HL-60/S4 (cell line): ENCODE results near the gene LYZL6.

ENCODE experiments used
- in situ Hi-C: fragments of 300-500 bp; cut with MboI; formaldehyde crosslinking; loops from 2 replicates; pipeline ENCODE4 v1.14.3; 2022; ENCODE audit warnings: low sequenced_read_pairs

The LYZL6 gene, protein sequence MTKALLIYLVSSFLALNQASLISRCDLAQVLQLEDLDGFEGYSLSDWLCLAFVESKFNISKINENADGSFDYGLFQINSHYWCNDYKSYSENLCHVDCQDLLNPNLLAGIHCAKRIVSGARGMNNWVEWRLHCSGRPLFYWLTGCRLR

DNA sequence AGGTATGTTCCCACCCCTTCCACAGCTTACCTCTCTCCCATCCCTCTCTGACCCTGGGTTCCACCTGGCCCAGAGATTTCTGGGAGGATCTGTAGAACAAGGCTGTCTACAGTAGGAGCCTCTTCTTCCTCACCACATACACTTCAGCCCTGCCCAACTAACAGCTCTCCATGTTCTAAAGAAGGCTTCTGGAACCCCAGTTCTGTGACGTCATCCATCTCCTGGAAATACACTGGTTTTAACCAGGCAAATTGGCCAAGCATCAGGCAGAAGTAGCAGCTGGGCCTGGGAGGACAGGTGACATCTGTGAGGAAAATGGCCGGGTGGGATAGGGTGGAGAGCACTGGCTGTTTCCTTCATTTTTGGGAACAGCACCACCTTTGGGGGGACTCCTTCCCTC is at the start of gene LYZL6:
Gene LYZL6, minus strand, starts transcription at position 177 of the 400 bp plus-strand sequence. CDS start 4,357 bp downstream, outside the sequence.
- in situ Hi-C loops, result no loop called here

DNA sequence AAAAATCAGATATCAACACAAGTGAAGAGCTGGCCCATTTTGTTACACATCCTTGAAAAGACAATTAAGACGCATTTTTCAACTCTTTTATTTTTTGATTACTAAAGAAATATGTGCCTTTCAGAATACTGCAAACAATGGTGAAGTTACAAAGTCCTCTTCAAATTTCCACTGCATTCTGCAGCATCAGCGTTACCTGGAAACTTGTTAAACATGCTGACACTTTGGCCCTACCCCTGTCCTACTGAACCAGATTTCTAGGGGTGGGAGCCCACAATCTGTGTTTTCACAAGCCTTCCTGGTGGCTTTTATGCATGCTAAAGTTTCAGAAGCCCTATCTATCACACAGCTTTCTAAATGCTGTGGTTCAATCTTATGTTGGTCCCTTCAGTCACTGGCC is 47.6 kb upstream of the LYZL6 start:
- in situ Hi-C loops, result no loop called here

DNA sequence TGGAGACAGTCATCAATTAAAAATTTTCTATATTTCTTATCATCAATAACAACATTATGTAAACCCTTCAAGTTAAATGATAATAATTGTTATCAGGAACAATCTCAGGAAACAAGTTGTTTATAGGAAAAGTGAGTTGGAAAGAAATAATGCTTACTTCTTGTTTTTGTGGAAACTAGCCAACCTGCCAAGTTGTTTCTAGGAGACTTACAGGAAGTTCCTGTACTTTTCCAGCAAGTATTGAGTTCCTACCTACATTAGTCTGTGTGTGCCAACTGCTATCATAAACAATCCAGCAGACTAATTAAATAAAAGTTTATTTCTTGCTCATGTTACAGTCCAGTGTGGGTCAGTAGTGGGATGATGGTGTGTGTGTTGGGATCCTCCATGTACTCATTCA is 44.7 kb upstream of the LYZL6 start:
- in situ Hi-C loops, result no loop called here

DNA sequence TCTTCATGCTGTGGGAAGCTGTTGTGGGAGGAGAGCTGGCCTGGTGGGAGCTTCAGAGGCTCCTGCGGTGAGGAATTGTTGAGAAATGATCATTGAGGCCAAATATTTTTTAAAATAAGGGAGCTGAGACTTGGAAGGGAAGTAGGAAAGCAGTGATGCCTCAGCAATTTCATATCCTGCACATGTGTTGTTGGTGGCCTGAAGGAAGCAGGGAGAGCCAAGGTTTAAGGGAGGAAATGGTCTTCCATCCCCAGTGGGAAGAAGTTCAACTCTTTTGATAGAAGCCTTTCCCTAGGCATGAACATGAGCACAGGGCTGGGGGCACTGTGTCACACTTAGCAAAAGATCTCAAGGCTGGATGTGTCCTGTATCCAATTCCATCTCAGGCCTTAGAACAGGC is 43.1 kb upstream of the LYZL6 start, which contains the start of gene CCL14:
Gene CCL14, minus strand, starts transcription at position 87 of the 400 bp plus-strand sequence. Its CDS starts 80 bp downstream, at position 7.
- in situ Hi-C loops, result no loop called here

DNA sequence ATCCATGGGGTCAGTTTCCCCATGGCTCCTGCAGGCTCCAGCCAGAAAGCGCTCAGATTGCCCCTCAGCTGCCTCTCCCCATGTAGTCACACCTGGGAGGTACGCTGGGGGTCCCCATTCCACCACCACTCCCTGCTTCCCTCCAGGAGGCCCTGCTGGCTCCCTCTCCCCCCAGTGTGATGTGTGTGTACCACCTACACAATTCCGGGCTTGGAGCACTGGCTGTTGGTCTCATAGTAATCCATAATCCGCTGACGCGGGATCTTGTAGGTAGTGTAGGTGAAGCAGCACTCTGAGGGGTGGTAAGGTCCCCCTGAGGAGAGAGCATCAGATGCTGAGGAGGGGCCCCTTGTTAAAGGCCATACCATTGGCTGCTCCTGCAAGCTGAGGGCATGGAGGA is 40.6 kb upstream of the LYZL6 start:
- in situ Hi-C loops, result no loop called here

DNA sequence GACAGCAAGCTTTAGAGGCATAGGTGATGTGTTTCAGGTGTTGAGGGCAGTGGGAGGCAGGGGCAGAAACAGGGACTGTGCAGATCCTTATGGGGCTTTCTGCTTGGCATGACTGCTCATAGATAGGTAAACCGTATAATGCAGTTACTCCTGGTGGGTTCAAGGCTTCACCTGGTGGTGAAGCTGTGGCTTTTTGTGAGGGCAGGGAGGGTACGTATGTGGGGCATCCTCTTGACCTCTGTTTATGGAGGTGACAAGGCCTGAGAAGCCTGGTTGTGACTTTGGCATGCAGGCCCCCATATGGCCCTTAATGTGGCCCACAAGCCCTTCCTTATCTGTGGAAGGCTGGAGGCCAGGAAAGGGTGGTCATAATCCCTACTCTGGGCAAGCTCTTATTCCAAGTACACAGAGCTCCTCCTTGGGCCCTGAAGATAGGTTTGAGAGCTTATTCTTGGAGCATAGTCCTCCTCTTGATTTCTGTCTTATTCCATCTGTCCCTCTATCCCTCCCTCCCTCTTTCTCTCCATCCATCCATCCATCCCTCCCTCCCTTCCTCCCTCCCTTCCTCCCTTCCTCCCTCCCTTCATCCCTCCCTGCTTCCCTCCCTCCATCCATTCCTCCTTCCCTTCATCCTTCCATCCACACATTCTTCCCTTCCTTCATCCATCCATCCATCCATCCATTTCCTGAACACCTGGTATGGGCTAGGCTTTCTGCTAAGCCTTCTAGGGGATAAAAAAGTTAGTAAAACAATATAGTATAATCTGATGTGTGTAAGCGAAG is 39.1 kb upstream of the LYZL6 start:
- in situ Hi-C loops, result no loop called here

DNA sequence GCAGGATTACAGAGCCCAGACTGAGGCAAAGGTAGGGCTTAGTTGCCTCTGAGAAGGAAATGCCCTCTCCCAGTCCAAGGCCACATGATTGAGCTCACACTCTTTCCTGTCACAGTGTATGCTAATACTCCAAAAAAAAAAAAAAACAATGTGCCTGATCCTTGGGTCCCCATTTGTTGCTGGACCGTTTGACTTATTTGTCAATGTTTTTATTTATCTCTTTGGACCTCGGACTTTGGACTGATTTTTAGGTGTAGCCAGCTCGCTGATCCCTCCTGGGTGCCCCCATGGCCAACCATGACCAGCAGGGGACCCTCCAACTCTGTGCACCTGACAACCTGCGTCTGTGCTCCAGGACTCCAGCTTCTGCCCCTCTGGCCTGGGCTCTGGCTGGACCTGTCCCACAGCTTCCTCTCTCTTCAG is 38.4 kb upstream of the LYZL6 start:
- in situ Hi-C loops, result no loop called here

DNA sequence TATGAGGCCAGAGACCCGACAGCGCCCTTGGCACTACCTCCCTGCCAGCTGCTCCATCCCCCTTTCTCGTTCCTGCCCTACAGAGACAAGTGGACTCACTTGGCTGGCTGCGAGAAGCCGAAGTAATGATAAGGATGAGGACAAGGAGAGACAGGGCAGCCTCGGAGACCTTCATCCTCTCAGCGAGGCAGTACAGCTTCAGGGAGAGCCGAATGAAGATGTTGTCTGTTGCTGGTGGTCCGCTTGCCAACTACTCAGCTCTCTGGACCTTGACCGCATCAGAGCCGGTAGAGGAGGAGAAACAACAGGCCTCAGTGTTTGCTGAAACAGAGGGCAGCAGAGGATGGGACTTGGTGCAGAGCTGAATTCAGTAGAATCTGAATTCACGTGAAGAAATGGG is 37.7 kb upstream of the LYZL6 start, which contains the start of gene CCL16:
Gene CCL16, minus strand, starts transcription at position 252 of the 400 bp plus-strand sequence. Its CDS starts 77 bp downstream, at position 175.
- in situ Hi-C loops, result no loop called here

DNA sequence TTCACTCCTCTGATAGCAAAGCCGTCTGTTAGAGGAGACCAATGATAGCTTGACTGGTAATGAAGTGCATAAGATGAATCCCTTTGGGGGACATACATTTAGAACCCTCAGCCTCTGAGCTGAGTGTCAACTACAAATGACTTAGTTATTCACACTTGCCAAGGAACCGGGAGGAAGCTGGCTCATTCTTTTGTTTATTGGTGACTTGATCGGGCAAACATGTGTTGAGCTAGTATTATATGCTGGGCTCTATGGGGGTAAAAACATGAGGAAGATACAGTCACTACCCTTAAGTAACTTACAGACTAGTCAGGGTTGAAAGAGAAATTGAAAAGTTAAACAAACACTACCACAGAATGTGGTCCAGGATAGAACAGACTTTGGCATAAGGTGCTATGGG is 34.8 kb upstream of the LYZL6 start:
- in situ Hi-C loops, result loop anchor here (5.0 to 10.0 kb wide), 2 partner anchors 96 to 169 kb away; no protein-coding TSS in a partner anchor

DNA sequence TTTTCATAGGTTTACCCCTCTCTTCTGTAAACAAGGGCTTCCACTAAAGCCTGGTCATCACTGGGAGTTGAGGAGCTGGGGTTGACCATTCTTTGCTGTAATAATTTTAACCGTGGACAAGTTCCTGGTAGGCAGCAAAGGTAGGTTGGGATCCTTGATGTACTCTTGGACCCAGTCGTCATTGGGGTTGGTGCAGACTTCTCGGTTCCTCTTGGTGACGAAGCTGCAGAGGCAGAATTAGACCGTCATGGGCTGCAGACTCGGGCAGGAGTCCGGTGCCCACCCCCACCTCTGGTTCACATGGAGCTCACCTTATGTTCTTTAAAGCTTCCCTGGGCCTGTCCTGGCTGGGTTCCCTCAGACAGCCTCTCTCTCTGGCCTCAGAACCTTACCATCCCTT is 34.0 kb upstream of the LYZL6 start:
- in situ Hi-C loops, result loop anchor here (5.0 to 10.0 kb wide), 2 partner anchors 97 to 170 kb away; no protein-coding TSS in a partner anchor

DNA sequence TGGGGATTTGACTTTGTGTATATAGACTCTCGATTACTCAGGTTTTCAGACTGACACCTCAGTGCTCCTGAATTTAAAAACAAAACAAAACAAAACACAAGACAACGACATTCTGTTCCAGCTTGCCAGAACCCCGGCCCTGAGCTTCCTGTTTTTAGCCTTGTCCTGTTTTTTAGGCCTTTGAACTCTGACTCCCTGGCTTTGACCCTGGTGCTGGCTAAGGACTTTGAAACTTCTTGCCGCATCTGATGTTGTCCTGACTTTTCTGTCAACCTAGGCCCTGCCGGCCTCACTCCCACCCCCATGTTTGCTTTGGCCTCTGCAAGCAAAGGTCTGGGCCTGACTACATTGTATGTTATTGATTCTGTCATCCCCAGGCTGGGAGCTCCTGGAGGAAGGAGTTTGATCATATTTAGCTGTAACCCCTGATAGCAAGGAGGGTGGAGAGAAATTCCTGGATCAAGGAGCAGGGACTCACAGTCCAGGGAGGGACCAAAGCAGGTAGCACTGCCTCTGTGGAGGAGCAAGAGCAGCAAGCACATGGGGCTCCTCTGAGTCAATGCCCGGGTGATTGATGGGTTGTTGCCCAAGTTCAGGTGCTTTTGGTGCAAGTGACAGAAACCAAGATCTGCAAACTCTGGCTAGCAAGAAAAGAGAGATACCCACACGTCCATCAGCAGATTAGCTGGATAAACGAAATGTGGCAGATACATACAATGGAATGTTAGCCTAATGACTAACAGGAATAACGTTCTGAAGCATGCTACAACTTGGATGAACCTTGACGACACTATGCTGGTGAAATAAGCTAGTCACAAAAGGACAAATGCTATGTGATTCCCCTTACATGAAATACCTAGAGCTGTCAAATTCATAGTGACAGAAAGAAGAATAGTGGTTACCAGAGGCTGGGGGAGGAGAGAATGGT is 30.1 kb upstream of the LYZL6 start:
- in situ Hi-C loops, result loop anchor here (10.0 to 25.0 kb wide), 2 partner anchors 101 to 514 kb away; partner anchors contain the start of gene ZNHIT3

DNA sequence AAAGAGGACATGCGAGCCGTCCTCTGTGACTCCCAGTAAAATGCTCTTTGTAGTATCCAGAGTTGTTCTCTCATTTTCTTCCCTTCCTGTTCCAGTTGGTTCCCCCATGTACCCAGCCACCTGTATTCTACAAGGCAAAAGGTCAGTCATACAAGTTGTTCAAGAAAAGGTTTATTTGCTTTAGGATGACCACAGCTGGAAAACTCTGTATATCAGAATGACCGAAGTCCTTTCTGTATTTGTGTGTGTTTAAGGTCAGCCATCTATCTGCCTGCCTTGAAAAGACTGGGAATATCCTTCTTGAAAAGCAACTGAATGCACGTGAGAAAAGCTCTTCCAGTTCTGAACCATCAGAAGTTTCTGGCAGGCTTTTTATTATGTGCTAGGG is 29.4 kb upstream of the LYZL6 start:
- in situ Hi-C loops, result loop anchor here (10.0 to 25.0 kb wide), 2 partner anchors 102 to 514 kb away; partner anchors contain the start of gene ZNHIT3

DNA sequence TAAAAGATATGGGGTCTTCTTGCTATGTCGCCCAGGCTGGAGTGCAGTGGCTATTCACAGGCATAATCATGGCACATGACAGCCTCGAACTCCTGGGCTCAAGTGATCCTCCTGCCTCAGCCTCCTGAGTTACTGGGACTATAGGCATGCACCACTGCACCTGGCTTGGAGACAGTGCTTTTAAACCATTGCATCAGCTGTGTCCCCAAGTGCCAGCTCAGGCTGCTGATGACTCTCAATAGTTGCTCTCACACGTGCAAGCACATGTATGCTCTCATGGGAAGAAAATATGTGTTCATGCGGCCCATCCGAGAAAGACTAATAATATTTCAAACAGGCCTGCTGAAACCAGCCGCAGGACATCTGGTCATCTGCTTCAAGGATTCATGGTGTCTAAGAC is 29.0 kb upstream of the LYZL6 start:
- in situ Hi-C loops, result loop anchor here (10.0 to 25.0 kb wide), 2 partner anchors 102 to 515 kb away; partner anchors contain the start of gene ZNHIT3

DNA sequence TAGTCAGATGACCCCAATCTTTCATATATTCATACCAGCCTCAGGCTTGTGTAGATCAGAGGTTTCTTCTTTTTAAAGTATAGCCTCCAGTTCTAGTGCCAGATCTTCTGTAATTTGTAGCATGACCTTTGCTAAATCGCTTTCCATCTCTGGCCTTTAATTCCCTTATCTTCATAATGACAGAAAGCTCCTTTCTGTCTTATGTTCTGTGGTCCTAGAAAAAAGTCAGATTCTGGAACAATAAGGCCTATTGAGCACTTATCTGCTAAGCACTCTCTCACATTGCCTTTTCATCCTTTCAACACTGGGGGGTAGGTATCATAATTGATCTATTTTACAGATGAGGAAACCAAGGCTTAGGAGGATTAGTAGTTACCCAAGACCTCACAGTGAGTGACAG is 28.6 kb upstream of the LYZL6 start:
- in situ Hi-C loops, result loop anchor here (10.0 to 25.0 kb wide), 2 partner anchors 103 to 515 kb away; partner anchors contain the start of gene ZNHIT3

DNA sequence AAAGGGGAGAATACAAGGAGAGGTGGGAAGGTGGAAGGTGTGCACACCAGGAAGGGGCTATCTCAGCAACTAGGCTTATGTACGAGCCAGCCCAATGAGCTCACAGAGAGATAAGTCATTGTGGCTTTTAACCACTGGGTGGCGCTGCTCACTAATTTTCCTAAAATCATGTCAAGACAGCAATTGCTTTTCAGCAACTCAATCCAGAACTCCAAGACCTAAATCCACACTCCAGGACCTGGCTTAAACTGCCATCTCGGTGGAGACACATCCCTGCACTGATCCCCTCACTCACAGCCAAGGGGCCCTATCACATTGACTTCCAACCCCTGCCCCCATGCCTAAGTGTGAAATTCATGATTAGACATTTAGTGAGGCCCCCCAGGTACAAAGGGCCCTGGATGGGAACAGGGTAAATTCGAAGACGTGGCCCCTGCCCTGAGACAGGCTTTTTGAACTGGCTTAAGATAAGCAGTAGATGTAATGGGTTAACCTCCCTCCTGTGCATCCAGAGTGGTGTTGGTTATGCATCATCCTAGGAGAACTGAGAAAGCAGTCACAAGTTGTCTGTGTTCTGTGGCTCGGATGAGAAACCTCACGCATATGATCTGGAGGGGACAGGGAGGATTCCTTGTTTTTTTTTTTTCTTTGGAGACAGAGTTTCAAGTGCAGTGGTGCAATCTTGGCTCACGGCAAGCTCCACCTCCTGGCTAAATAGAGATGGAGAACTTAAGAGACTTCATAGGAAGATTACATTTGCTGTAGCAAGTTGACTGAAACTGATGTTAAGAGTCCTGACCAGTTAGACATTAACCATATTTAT is 26.3 kb upstream of the LYZL6 start:
- in situ Hi-C loops, result loop anchor here (10.0 to 25.0 kb wide), 2 partner anchors 105 to 518 kb away; partner anchors contain the start of gene ZNHIT3

DNA sequence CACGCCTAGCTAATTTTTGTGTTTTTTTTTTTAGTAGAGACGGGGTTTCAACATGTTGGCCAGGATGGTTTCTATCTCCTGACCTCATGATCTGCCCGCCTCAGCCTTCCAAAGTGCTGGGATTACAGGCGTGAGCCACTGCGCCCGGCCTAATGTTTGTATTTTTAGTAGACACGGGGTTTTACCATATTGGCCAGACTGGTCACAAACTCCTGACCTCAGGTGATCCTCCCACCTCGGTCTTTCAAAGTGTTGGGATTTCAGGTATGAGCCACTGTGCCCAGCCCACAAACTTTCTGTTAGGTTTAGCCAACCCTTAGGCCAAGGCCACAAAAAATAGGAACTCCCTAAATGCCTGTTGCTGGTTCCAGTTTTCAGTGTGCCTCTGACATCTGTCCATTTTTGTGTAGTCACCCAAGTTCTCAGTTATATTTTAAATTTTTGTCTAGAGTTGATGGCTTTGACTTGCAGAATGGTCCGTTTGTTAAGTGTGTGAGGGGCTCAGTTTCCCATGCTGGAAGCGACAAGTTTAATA is 25.1 kb upstream of the LYZL6 start:
- in situ Hi-C loops, result loop anchor here (25.0 kb wide), 1 partner anchor 519 kb away; the partner anchor contains the start of gene ZNHIT3

DNA sequence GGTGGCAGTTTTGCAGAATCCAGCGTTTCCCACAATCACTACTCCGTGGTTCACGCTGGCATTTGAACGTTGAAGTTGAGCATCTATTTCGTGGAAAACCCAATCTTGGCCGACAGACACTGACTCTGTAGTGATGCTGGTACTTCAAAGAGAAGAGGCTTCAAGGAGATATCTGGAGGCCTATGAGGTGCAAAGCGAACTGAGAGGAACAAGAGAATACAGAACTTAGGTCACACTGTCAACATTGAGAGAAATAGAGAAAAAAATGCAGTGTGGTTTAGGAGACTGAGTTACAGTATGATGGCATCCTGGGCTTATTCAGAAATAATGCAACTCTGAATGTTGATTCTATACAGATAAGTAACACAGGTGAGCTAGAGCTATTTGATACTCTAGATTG is 21.8 kb upstream of the LYZL6 start:
- in situ Hi-C loops, result loop anchor here (25.0 kb wide), 1 partner anchor 522 kb away; the partner anchor contains the start of gene ZNHIT3

DNA sequence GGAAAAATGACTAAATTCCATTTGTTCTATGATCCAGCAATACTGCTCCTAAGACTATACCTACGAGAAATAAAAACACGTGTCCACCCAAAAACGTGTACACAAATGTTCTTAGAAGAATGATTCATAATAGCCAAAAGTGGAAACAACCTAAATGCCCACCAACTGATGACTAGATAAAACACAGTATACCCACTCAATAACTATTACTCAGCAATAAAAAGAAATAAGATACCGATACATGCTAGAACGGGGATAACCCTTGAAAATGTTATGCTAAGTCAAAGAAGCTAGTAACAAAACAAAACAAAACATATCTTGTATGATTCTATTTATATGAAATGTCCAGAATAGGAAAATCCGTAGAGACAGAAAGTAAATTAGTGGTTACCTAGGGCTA is 20.1 kb upstream of the LYZL6 start:
- in situ Hi-C loops, result loop anchor here (25.0 kb wide), 1 partner anchor 524 kb away; the partner anchor contains the start of gene ZNHIT3

DNA sequence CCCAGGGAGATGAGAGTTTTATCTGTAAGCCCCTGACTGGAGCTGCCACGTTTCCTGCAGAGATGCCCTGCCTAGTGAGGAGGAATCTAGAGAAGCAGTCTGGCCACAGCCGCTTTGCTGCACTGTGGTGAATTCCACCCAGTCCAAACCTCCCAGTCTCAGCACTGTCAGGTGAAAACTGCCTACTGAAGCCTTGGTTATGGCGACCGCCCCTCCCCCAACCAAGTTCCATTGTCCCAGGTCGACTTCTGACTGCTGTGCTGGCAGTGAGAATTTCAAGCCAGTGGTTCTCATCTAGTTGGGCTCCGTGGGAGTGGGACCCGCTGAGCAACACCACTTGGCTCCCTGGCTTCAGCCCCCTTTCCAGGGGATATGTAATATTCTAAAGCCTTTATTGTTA is 10.2 kb upstream of the LYZL6 start:
- in situ Hi-C loops, result loop anchor here (25.0 kb wide), 1 partner anchor 534 kb away; the partner anchor contains the start of gene ZNHIT3
